ENCODE results near the gene EFCAB6.

EFCAB6 gene

DNA sequence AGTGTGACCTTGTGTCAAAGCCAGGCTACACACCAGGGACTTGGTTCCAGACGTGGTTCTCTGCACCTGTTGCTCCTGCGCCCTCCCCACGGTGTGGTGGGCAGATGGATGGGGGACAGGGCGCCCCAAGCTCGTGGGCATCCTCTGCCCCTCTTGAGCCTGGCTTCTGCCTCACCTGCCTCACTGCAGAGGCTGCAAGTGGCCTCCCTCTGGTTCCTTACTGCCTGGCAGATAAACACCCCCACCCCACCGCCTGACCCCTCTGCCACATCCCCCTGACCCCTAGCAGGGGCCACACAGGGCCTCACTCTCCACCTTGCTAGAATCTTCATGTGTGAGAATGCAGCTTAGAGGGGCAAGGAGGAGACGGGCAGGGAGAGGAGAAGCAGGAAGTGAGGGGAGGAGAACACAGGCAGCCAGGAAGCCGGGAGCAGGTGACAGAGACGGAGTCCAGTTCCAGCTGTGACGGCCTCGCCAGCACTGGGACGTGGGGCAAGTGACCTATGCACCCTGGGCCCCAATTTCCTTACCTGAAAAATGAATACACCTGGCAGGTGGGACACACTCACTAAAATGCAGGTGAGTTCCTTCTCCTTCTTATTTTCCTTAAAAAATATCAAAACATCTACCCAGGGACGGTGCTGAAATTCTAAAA lies 178.3 kb downstream of the EFCAB6 start:
- DNase-seq, result no peak

DNA sequence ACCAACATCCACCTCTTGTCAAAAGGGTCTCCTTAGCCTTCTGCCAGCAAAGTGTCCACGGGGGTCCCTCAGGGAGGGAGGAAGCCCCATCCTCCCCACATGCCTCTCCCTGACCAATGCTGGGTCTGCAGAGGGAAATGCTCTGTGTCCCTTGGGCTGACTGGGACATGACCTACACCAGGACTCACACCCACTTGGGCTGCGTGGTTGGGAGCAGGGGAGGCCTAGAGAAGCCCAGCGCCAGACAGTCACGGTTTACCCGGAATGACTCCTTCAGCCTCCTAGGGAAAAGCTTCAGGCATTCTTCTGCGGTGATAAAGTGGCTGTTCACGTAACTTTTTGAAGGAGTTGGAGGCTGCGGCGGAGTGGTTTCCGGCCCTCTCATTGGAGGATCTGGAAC lies 180.3 kb downstream of the EFCAB6 start:
- DNase-seq, result no peak

DNA sequence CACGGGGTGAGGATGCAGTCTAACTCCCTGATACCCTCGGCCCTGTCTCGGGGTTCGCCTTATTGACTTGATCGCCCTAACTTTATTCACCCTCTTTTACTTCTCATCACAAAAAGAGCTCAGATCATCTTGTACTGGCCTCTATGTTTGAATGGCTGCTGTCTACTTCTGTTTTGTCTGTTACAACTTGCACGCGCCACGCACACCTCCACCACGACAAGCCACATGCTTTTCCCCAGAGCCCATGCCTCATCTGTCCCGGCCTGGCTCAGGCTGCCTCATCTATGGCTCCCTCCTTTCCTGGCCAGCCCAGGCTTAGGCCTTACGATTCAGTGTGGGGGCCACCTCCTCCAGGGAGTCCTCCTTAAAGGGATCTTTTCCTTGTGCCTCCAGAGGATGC lies 180.9 kb downstream of the EFCAB6 start:
- no peak for DNase-seq

DNA sequence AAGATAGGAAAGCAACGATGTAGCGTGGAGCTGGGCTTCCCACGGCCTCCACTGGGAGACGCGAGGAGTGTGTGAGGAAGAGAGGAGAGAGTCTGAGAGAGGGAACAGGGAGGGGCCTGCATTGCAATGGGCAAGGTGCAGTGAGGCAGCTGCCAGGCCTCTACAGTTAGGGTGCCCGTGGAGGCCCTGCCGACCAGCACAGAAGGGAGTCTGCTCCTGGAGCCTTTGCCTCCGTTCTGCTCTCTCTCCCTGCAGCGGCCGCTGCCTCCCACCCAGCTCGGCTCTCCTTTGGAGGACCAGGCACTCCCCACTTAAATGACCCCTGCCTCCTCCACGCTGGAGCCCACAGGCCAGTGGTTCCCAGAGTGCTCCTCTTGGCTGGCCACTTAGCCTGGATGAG lies 181.7 kb downstream of the EFCAB6 start:
- DNase-seq, result no peak

DNA sequence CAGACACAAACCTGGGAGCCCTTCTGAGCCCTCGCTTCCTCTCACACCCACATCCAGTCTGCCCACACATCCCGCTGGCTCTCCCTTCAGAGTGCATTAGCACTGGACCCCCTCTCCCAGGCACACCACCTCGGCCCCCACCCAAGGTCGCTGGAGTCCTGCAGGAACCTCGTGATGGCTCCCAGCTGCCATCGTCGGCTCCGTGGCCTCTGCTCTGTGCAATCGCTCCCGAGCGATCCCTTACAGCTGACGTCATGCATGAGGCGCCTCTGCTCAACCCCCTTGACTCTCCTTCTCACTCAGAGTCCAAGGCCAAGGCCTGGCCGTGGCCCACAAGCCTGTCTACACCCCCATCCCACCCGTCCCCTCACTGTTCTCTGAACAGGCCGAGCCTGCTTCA lies 183.9 kb downstream of the EFCAB6 start:
- DNase-seq, result no peak

DNA sequence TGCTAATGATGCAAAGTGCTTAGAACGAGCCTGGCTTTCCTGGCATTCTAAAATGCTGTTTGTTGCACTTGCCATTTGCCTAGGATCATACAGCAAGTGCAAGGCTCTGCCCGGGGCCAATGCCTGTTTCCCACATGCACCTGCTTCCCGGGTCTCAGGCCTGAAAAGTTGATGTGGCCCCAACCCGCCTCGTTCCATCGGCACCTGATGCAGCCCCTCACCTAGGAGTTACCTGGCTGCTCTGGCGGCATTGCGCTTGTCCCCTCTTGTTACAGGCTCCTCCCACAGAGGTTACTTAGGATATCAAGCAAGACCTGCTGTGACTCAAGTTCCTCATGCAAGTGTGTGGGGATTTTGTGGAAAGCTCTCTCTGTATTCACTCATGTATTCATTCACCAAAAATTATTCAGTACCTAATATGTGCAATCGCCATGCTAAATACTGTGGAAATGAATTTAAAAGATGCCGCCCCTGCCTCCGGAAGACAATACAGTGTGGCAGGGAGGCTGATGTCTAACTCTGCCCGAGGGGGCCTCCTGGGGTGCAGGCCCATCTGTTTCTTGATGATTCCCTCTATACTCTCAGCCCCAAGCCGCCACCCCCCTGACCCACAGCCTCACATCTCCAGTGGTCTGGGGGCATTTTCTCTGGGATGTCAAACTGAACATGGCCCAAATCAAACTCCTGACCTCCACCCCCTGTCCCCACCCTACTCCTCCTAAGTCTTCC lies 184.5 kb downstream of the EFCAB6 start:
- no peak for DNase-seq

DNA sequence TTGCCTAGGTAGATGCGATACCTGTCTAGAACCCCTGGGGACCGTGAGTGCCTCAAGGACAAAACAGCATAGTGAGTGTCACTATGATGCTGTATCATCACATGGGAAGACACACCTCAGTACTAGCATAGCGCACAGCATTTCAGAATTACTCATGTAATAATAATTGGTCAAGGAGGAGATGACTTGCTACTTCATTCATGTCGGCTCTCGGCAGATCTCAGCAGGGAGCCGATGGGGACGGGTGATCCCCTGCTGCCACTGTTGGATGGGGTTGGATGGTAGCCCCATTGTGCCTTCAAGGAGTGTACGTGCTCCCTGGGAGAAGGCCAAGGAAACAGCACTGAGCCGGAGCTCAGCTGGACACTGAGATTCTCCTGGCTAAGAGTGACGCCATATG lies 186.9 kb downstream of the EFCAB6 start:
- DNase-seq, result no peak

DNA sequence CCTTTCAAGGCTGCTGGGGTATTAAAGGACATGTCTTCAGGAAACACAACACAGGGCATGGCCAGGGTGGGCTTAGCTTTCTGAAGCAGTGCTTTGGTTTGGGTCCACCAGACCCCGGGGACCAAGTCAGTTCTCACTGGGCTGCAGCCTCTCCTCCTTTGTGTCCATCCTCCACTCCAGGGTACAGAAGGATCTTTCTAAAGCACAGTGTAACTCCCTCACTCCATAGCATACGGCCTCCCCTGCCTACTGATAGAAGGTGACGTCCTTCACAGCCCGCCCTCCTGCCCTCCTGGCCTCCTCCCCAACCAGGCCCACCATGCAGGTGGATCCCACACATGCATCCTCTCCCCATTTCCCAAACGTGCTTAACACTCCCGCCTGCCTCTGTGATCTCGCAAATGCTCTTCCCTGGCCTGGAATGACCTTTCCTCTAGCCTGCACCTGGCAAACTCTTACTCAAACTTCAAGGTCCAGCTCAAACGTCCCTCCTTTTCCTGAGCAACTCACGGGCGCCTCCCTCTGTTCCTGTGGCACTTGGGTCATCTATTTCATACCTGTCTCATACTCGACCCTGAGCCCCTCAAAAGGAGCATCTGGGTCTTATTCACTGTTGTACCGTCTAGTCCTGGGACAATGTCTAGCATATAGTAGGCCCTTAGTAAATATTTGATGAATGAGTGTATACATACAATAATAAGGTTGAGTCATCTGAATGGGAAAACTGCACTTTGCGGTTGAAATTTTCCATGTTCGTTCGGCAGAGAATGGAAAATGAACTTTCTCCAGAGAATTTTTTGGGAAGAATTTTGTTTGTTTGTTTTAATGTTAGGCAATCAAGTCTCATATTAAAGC lies 187.7 kb downstream of the EFCAB6 start:
- no peak for DNase-seq

DNA sequence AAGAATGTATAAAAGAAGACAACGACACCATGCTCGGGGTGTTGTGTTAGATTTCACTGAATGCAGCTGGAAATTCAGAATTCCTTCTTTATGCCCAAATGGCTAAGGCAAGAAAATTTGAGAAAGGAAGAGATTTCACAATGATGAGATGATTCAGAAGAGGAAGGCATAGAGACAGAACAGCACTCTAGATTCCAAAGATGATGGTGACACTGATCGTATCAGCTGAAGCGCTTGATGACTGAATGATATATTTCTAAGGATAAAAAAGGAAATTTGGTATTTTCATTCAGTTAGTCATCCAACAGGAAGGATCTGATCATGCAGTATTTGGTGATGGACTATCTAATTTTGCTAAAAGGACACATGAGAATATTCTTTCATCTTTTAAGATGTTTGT lies 189.2 kb downstream of the EFCAB6 start:
- DNase-seq, result no peak

DNA sequence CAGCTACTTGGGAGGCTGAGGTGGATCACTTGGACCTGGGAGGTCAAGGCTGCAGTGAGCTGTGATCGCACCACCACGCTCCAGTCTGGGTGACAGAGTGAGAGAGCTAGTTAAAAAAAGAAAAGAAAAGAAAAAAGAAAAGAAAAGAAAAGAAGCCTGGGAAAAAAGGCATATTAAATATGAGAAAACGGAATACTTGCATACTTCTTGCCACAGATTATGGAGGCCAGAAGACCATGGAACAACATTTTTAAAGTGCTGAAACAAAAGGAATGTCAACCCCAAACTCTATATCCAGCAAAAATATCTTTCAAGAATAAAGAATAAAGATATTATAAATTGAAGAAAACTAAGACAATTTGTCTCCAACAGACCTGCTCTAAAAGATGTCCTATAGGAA lies 191.9 kb downstream of the EFCAB6 start:
- no peak for DNase-seq

DNA sequence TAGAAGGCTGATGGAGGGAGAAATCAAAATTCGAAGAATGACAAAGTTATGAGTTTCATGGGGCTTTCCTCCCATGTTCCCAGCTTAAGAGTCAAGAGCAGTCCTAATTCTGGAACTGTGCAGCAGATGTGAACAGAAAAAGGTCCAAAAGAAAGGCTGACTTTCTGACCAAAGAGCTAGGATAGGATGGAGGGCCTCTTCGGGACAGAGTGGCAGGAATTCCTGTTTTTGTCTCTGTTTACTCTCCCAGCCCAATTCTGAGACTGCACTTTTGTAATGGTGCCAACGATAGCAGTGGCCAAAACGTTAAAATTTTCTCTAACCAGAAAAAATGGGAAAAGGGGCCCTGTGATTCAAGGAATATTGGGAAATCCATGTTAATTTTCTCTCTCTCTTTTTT lies 193.6 kb downstream of the EFCAB6 start:
- no peak for DNase-seq

DNA sequence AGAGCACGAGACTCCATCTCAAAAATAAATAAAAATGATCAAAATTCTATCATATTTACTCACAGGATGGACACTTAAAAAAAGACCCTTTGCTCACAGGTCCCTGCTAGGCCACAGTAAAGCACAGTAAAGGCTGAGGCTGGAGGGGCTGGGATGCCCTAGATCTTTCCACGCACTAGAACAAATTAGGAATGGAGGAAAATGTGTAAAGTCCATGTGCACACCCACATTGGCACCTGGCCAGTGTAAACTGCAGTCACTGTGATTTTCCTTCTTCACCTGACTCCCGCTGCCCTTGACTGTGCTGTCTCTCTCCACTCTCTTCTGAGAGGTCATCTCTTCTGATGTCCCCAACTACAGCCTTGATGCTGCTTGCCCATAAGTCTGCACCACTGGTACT lies 195.5 kb downstream of the EFCAB6 start:
- no peak for DNase-seq

DNA sequence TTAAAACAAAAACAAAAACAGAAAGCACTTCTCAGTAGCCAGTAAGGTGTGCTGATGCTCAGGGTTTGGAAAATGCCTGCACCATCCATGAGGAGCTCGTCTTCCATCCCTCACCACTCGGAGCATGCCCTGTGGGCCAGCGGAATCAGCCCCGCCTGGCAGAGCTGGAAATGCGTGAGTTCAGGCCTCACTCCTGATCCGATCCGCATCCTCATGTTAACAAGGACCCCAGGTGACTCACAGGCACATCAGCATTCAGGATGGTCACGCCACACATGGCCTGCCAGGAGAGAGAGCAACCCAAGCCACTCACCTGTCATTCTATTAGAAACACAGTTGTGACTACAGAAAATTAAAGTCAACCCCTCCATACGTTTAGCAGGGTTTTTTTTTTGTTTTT lies 211.8 kb downstream of the EFCAB6 start:
- no peak for DNase-seq

DNA sequence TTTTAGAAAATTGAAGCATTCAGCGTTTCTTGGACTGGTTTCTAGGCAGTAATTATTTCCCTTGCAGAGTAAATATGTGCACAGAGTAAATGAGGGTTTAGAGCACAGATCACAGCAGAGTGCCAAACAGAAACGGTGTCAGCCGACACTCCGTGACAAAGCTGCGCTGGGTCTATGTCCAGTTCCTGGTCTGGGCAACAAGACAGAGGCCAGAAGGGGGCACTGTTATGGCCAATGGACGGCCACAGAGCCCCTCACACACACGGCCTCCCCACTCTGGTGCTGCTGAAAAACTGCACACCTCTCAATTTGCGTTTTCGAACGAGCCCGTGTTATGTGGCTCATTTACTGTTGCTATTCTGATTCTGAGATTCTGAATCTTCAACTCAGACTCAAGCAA lies 219.6 kb downstream of the EFCAB6 start:
- no peak for DNase-seq

DNA sequence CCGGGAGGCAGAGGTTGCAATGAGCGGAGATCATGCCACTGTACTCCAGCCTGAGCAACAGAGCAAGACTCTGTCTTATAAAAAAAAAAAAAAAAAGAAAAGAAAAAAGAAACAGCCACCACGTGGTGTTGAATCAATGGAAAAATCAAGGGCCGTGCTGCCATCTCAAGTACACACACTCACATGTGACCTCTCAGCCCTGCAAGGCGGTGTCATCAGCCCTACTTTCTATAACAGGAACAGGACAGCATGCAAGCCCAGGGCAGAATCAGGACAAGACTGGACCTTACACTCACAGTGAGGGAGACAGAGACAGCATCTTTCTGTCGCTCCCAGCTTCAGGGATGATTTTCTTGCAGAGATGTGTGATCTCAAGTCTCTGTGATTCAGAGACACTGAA lies 220.7 kb downstream of the EFCAB6 start:
- no peak for DNase-seq

DNA sequence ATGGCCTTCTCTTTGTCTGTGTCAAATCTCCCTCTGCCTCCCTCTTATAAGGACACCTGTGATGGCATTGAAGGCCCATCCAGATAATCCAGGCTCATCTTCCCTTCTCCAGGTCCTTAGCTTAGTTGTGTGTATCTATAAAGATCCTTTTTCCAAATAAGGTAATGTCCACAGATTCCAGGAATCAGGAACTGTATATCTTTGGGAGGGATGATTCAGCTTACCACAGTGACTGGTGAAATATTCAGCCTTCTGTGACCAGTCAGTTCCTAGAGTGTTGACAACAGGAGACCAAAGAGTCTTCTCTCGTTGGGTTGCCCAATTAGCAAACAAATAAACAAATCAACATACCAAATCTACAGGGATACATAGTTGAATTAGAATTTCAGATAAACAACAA lies 224.5 kb downstream of the EFCAB6 start:
- DNase-seq, result no peak

DNA sequence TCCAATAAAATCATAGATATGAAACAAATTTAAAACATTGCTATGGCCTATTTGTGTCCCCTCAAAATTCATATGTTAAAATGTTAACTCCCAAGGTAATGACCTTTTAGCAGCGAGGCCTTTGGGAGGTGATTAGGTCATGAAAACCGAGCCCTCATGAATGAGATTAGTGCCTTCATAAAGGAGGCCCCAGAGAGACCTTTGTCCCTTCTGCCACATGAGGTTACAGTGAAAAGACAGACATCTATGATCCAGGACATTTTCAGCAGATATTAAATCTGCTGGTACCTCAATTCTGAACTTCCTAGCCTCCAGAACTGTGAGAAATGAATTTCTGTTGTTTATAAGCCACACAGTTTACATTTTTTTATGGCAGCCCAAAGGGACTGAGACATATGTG lies 228.6 kb downstream of the EFCAB6 start:
- DNase-seq, result no peak

DNA sequence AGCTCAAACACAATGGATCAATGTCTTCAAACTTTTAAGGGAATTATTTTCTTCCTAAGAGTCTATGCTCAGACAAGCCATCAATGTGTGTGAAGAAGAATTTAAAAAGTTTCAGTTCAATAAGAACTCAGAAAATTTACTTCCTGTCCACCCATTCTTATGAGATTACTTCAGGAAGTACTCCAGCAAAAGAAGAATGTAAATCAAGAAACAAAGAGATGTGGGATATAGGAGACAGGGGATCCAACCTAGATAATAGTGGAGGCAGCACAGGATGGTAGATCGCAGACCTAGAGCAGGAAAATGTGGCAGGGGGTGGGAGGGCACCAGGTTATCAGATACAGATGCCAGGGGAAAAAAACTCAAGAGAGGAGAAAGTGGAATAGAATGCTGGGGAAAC lies 229.7 kb downstream of the EFCAB6 start:
- no peak for DNase-seq

DNA sequence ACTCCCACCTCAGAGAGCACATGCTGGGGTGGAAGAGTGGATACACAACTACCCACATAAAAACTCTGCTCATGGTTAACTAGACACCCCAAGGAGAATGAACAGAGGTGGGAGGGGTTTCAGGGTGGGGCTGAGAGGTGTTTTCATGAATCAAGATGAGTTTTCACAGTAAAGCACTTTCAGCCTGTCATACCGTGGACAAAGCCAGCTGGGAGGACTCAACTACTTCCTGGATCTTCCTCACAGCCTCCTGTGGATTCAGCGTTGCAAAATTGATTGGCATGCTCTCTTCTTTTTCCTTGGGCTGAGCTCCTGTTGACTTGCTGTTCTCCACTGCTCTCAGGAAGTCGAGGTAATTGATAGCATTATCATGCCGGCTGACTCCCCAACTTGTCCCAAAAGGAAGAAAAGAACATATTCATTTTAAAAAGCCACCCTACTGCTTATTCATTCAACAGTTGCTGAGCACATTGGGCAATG lies 231.8 kb downstream of the EFCAB6 start:
- DNase-seq, result no peak

DNA sequence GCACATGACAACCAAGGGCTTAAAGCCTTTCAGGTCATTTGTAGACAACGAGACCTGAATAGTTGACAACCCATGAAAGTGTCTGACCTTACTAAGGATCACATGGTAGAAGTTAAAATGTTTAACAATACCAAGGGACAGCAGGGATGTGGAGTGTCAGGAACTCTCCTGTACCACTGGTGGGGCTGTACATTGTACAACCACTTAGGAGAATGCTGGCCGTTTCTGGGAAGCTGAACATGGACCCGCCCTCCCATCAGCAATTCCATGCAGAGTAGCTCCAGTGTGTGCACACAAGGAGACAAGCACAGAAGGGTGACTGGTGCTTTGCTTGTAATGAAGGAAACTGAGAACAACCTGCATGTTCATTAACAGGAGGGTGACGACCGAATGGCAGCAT lies 237.4 kb downstream of the EFCAB6 start:
- no peak for DNase-seq

DNA sequence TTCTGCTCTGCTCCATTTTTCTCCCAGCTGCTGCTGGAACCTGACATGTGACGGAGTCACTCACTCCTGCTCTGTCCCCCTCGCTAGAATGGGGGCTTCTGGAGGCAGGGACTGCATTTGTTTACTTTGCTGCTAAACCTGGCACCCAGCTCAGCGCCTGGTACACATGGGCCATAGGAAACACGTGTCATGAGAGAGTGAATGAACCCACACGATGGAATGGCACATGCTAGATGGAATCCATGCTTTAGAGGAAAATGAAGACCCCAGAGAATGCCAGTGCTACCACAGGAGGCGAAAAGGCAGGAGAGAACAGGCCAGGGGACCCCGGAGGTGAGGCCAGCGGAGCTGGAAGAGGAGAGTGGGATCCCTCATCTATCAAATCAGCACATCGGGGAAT lies 239.4 kb downstream of the EFCAB6 start:
- DNase-seq, result no peak

DNA sequence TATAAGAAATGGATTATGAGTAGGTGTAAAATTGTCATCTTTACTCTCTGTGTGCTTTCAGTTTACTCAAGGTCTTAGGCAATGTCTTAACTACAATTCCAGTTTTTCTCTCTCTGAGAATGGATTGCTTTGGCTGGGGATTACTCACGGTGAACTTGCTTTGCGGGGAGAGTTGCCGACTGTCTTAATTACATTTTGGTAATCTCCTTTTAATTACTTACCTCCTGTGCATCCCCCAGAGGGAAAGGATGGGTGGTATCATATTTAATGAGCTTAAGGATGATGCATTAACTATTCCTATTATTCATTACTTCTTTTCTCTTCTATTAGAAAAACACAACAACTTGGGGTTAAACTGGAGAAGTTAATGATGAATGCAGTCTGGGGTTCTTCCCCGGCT lies 240.9 kb downstream of the EFCAB6 start:
- no peak for DNase-seq

DNA sequence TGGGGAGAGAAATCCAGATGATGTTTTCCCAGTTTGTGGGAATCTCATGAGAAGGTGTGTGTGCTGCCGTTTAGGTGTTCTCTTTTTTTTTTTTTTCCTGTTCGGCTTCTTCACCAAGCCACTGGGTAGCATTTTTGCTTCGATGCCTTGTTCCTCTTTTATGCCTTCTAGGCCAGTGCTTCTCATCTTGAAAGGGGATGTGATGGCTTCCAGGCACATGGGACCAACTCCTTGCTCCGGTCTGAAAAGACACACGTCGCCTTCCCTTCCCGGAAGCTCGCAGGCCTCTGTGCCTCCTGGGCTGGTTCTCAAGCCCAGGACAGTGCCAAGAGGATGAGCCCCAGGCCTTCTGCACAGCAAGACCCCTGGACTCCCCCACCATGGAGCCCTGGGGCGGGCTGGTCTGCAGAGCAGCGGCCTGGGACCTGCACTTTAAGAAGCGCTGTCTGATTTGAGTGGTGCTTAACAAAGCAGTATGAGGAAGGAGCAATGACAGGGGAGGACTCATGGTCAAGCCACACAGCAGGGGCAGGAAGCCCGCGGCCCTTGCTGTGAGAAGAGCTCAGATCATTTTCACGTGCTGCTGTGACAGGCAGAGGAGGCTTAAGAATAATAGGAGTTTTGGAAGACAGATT lies 241.5 kb downstream of the EFCAB6 start:
- DNase-seq, result no peak
